ENCODE data around the gene CCDC34.

CCDC34 gene

GRCh38 chr11:27291302-27291889 lies 71.6 kb downstream of the CCDC34 start:
- TF ChIP-seq CTCF (conservative IDR thresholded peaks at IDR 0.05; ENCODE audit: low read depth), result no peak
- CTCF ChIA-PET, result interaction anchor here (0.7 to 1.2 kb wide), 2 partner anchors 107 to 969 kb away, joined by 3 read pairs; no protein-coding TSS in a partner anchor
- POLR2A ChIA-PET (ENCODE audit: low non-redundant PET), result no interaction called here
- no peak for DNase-seq (ENCODE audit: low spot score)
- no peak overlapping the region for H3K27ac ChIP-seq

DNA sequence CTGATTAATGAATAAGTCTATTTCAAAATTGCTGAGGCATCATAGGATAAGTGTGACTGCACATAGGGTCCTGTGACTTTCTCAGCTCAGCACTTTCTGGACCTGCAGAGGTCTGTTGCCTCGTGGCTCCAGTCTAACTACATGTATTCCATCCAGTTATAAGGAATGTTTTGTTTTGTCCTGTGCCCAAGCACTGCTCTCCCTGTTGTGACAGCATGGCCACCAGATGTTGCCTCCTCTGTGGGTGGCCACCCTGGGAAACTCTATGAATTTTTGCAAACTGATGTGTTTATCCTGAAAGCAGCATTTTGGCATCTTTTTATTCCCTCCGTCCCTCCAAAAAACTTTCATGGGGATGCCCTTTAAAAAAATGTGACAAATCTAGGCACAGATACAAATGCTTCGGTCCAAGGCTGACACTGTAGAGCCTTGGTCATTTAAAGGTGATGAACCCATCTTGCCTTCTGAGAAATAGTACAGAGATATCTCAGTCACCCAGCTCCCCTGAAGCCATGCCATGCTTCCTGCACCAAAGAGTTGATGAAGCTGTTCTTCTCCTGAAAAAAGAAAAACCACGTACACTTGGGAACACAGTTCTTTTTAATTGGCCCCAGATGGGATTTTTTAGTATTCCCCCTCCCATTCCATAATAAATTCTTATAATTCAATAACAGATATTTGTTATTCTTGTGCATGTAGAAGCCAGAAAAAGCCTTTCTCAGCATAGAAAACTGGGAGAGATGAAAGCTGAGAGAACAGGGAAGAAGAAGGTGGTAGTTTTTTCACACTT lies 72.6 kb downstream of the CCDC34 start:
- TF ChIP-seq CTCF (conservative IDR thresholded peaks at IDR 0.05; ENCODE audit: low read depth), result no peak
- ChIA-PET CTCF (no interaction called here), POLR2A (ENCODE audit: low non-redundant PET) (no interaction called here)
- H3K27ac ChIP-seq, result no peak overlapping the region
- no peak for DNase-seq (ENCODE audit: low spot score)

Data from RWPE1 (cell line).